Measurements from ENCODE around the gene PRSS22. TPM values are rescaled to one million over a fixed set of nuclear protein-coding genes. Genes with fewer than 3 reads are reported as not detected.
A peak's percentile ranks its signal among the peaks of the same experiment; 100 is the strongest.

PRSS22 gene
- total and polyA plus RNA-seq, 10 of the 15 experiments (the other 5 are each of a cell fraction or from before 2014, with no cell fraction given): not detected

DNA sequence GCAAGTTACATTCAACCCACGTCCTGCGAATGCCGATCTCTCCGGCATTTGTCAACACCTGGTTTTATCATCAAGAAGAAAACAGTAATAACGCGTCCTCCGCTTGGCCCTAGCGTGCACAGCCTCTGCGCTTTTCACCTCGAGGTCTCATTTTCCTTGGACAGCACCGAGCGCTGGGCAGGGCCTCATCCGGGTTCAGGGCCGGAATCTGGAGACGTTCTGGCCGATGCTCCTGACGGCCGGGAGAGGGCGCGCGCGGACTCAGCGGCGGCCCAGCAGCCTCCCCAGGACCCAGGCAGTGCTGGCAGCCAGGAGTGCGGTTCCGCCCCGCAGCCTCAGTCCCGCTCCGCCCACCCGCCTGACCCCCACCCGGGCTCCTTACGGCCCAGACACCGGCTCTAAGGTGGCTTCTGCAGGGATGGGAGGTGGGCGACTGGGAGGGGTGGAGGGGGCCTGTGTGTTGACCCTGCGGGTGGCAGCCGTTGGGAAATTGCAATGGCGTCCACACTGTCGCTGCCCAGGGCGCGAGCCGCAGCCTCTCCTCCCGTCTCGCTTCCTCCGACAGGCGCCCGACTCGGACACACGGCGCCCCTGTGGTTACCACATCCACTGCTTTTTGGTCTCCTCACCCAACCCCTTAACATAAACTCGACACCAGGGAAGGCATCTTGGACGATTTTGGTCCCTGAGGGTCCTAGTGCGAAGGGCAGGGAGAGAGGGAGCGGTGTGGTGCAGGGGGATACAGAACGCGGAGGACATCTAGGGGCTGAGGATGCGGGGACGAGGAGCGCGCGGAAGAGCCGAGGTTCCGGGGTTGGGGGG is 46.3 kb upstream of the PRSS22 start (continued):
- TF ChIP-seq, protein P1, sequence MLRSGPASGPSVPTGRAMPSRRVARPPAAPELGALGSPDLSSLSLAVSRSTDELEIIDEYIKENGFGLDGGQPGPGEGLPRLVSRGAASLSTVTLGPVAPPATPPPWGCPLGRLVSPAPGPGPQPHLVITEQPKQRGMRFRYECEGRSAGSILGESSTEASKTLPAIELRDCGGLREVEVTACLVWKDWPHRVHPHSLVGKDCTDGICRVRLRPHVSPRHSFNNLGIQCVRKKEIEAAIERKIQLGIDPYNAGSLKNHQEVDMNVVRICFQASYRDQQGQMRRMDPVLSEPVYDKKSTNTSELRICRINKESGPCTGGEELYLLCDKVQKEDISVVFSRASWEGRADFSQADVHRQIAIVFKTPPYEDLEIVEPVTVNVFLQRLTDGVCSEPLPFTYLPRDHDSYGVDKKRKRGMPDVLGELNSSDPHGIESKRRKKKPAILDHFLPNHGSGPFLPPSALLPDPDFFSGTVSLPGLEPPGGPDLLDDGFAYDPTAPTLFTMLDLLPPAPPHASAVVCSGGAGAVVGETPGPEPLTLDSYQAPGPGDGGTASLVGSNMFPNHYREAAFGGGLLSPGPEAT (IDR thresholded peaks at IDR 0.05; ENCODE audit: low read depth): no peak
- TF ChIP-seq, protein P2, sequence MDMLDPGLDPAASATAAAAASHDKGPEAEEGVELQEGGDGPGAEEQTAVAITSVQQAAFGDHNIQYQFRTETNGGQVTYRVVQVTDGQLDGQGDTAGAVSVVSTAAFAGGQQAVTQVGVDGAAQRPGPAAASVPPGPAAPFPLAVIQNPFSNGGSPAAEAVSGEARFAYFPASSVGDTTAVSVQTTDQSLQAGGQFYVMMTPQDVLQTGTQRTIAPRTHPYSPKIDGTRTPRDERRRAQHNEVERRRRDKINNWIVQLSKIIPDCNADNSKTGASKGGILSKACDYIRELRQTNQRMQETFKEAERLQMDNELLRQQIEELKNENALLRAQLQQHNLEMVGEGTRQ (IDR thresholded peaks at IDR 0.05; ENCODE audit: borderline replicate concordance, low read depth, low read length): no peak
- TF ChIP-seq ZBED1 (IDR thresholded peaks at IDR 0.05; ENCODE audit: borderline replicate concordance) (no peak), CEBPB (IDR thresholded peaks at IDR 0.05; ENCODE audit: borderline replicate concordance in 1 of 2, low read depth in 2 of 2, low read length in 2 of 2) (no peak), RUNX3 (IDR thresholded peaks at IDR 0.05; ENCODE audit: low read length) (peak; percentile 52), SIX5 (IDR thresholded peaks at IDR 0.05; ENCODE audit: low read depth, low read length, severe bottlenecking) (no peak), EED (IDR thresholded peaks at IDR 0.05; ENCODE audit: low read depth) (no peak; the same call in none of the 2 replicates), JUND (IDR thresholded peaks at IDR 0.05; ENCODE audit: low read depth, low read length) (no peak), ATF7 (IDR thresholded peaks at IDR 0.05; ENCODE audit: low read depth) (no peak), JUNB (IDR thresholded peaks at IDR 0.05) (no peak), KAT2A (conservative IDR thresholded peaks at IDR 0.05; ENCODE audit: control insufficient read depth, low read depth, low read length) (no peak), POLR2A (IDR thresholded peaks at IDR 0.05; ENCODE audit: low read depth, low read length) (peak; percentile 74), DPF2 (IDR thresholded peaks at IDR 0.05) (no peak; the same call in 1 of the 2 replicates), HDGF (IDR thresholded peaks at IDR 0.05) (no peak)
- TF ChIP-seq, protein P3, sequence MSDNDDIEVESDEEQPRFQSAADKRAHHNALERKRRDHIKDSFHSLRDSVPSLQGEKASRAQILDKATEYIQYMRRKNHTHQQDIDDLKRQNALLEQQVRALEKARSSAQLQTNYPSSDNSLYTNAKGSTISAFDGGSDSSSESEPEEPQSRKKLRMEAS (IDR thresholded peaks at IDR 0.05; ENCODE audit: low read depth, low read length): no peak; the same call in 1 of the 2 replicates
- TF ChIP-seq, protein P4, sequence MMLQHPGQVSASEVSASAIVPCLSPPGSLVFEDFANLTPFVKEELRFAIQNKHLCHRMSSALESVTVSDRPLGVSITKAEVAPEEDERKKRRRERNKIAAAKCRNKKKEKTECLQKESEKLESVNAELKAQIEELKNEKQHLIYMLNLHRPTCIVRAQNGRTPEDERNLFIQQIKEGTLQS (IDR thresholded peaks at IDR 0.05; ENCODE audit: borderline replicate concordance, extremely low read depth, low read depth, low read length): no peak
- TF ChIP-seq, protein P5, sequence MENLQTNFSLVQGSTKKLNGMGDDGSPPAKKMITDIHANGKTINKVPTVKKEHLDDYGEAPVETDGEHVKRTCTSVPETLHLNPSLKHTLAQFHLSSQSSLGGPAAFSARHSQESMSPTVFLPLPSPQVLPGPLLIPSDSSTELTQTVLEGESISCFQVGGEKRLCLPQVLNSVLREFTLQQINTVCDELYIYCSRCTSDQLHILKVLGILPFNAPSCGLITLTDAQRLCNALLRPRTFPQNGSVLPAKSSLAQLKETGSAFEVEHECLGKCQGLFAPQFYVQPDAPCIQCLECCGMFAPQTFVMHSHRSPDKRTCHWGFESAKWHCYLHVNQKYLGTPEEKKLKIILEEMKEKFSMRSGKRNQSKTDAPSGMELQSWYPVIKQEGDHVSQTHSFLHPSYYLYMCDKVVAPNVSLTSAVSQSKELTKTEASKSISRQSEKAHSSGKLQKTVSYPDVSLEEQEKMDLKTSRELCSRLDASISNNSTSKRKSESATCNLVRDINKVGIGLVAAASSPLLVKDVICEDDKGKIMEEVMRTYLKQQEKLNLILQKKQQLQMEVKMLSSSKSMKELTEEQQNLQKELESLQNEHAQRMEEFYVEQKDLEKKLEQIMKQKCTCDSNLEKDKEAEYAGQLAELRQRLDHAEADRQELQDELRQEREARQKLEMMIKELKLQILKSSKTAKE (IDR thresholded peaks at IDR 0.05; ENCODE audit: low read depth, poor library complexity, severe bottlenecking): no peak
- TF ChIP-seq, protein P6, sequence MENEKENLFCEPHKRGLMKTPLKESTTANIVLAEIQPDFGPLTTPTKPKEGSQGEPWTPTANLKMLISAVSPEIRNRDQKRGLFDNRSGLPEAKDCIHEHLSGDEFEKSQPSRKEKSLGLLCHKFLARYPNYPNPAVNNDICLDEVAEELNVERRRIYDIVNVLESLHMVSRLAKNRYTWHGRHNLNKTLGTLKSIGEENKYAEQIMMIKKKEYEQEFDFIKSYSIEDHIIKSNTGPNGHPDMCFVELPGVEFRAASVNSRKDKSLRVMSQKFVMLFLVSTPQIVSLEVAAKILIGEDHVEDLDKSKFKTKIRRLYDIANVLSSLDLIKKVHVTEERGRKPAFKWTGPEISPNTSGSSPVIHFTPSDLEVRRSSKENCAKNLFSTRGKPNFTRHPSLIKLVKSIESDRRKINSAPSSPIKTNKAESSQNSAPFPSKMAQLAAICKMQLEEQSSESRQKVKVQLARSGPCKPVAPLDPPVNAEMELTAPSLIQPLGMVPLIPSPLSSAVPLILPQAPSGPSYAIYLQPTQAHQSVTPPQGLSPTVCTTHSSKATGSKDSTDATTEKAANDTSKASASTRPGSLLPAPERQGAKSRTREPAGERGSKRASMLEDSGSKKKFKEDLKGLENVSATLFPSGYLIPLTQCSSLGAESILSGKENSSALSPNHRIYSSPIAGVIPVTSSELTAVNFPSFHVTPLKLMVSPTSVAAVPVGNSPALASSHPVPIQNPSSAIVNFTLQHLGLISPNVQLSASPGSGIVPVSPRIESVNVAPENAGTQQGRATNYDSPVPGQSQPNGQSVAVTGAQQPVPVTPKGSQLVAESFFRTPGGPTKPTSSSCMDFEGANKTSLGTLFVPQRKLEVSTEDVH (IDR thresholded peaks at IDR 0.05; ENCODE audit: low read depth, partially characterized antibody): no peak
- TF ChIP-seq, protein P7, sequence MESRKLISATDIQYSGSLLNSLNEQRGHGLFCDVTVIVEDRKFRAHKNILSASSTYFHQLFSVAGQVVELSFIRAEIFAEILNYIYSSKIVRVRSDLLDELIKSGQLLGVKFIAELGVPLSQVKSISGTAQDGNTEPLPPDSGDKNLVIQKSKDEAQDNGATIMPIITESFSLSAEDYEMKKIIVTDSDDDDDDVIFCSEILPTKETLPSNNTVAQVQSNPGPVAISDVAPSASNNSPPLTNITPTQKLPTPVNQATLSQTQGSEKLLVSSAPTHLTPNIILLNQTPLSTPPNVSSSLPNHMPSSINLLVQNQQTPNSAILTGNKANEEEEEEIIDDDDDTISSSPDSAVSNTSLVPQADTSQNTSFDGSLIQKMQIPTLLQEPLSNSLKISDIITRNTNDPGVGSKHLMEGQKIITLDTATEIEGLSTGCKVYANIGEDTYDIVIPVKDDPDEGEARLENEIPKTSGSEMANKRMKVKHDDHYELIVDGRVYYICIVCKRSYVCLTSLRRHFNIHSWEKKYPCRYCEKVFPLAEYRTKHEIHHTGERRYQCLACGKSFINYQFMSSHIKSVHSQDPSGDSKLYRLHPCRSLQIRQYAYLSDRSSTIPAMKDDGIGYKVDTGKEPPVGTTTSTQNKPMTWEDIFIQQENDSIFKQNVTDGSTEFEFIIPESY (IDR thresholded peaks at IDR 0.05): no peak

Data from GM12878 (cell line).